ENCODE results near the gene VLDLR. TPM values are rescaled to one million over a fixed set of nuclear protein-coding genes. Genes with fewer than 3 reads are reported as not detected.

VLDLR gene
- total and polyA plus RNA-seq, 11 donors = 15.1 to 177 (median 112) TPM

- peaks cover 0 to 8% (median 3%) of the 10 kb centered on the region in 12 donors for H3K4me1 ChIP-seq
- no peaks in the 10 kb centered on the region for H3K9me3 ChIP-seq
- H3K27me3 ChIP-seq = no peaks in the 10 kb centered on the region
- no peak overlapping the region for H3K4me3 ChIP-seq
- H3K27ac ChIP-seq = no peak overlapping the region
- ATAC-seq = no peak
- peaks cover 0 to 92% (median 42%) of the 10 kb centered on the region in 9 donors for H3K36me3 ChIP-seq
- 71 to 97% (median 92%) methylated on average over 1 of the region's 1 CpG for WGBS, 4 donors
- intact Hi-C loops (cut with DNase I) = loop anchor here in 1 of 10 donors (10.0 kb wide), 1 partner anchor 83 kb away; no protein-coding TSS in a partner anchor
- TF ChIP-seq CTCF (IDR thresholded peaks at IDR 0.05) (no peak), POLR2A (IDR thresholded peaks at IDR 0.05) (no peak)
- DNase-seq = no peak
Measured at GRCh38 chr9:2642068-2642467, 20.5 kb downstream of the VLDLR start.

- Histone ChIP-seq H3K4me3 (no peak overlapping the region), H3K36me3 (peaks cover 0 to 100% (median 75%) of the 10 kb centered on the region in 9 donors), H3K9me3 (no peaks in the 10 kb centered on the region), H3K27me3 (no peaks in the 10 kb centered on the region), H3K27ac (no peak overlapping the region), H3K4me1 (no peaks in the 10 kb centered on the region)
- intact Hi-C loops (cut with DNase I) = loop anchor here in 1 of 10 donors (10.0 kb wide), 1 partner anchor 79 kb away; no protein-coding TSS in a partner anchor
- WGBS, 4 donors = 86 to 93% (median 89%) methylated on average over 4 of the region's 4 CpGs
- no peak for DNase-seq
- no peak for TF ChIP-seq POLR2A (IDR thresholded peaks at IDR 0.05)
- TF ChIP-seq CTCF (IDR thresholded peaks at IDR 0.05) = no peak
- ATAC-seq = no peak
Measured at GRCh38 chr9:2645569-2645968, 24.0 kb downstream of the VLDLR start.

- intact Hi-C loops (cut with DNase I) = no loop called here
- 61 to 84% (median 70%) methylated on average over 3 of the region's 3 CpGs for WGBS, 4 donors
- Histone ChIP-seq H3K4me3 (no peak overlapping the region), H3K27me3 (no peaks in the 10 kb centered on the region), H3K4me1 (peaks cover 0 to 26% (median 7%) of the 10 kb centered on the region in 12 donors), H3K9me3 (no peaks in the 10 kb centered on the region), H3K27ac (peak overlapping the region in 11 of 12 donors; percentile 1 to 76 (median 43)), H3K36me3 (peaks cover 0 to 55% (median 32%) of the 10 kb centered on the region in 9 donors)
- peak; percentile 44 to 84 (median 76) for ATAC-seq
- TF ChIP-seq POLR2A (IDR thresholded peaks at IDR 0.05) = no peak
- no peak for TF ChIP-seq CTCF (IDR thresholded peaks at IDR 0.05)
- DNase-seq = peak in 1 of 5 donors; percentile 30
Measured at GRCh38 chr9:2655411-2655901, 33.9 kb downstream of the VLDLR start.

- peaks cover 0 to 35% (median 14%) of the 10 kb centered on the region in 9 donors for H3K36me3 ChIP-seq
- H3K4me1 ChIP-seq = peaks cover 0 to 42% (median 14%) of the 10 kb centered on the region in 12 donors
- TF ChIP-seq CTCF (IDR thresholded peaks at IDR 0.05) (no peak), POLR2A (IDR thresholded peaks at IDR 0.05) (no peak)
- ATAC-seq (no peak), DNase-seq (no peak)
- 80 to 86% (median 84%) methylated on average over 9 of the region's 9 CpGs for WGBS, 4 donors
- peak overlapping the region in 4 of 12 donors; percentile 38 to 76 (median 63) for H3K27ac ChIP-seq
- intact Hi-C loops (cut with DNase I) = no loop called here
- H3K27me3 ChIP-seq = no peaks in the 10 kb centered on the region
- H3K9me3 ChIP-seq = no peaks in the 10 kb centered on the region
- no peak overlapping the region for H3K4me3 ChIP-seq
Measured at GRCh38 chr9:2657427-2657826, 35.8 kb downstream of the VLDLR start.

Data from heart left ventricle (tissue), 16 donors.